Effector memory CD8-positive, alpha-beta T cell (primary cell): Measurements from ENCODE around the gene LRPAP1.

Source experiments
- ATAC-seq: fragments of 150-1000 bp; cut with Tn5 transposase; replicated peaks from 2 replicates; pipeline ENCODE4 v1.10.0; 2021; ENCODE audit warnings: mild to moderate bottlenecking, moderate library complexity
- DNase-seq, 3 experiments: peaks; one replicate each; pipeline ENCODE4 v3.0.0; 2021
- H3K27ac Mint-ChIP-seq, 2 donors: one replicate each; pipeline ENCODE4 v1.8.0; 2022; ENCODE audit warnings: mild to moderate bottlenecking in 2 of 2, mixed read lengths in 2 of 2, moderate library complexity in 2 of 2
- H3K27me3 Mint-ChIP-seq, 2 donors: one replicate each; pipeline ENCODE4 v1.8.0; 2022; ENCODE audit warnings: mixed read lengths in 2 of 2
- H3K36me3 Mint-ChIP-seq: one replicate; pipeline ENCODE4 v1.8.0; 2022; ENCODE audit warnings: mild to moderate bottlenecking, moderate library complexity, mixed read lengths; ENCODE audit not compliant: insufficient read depth
- H3K4me1 Mint-ChIP-seq, 2 donors: one replicate each; pipeline ENCODE4 v1.8.0; 2022; ENCODE audit warnings: low read depth in 2 of 2, mixed read lengths in 2 of 2
- H3K4me3 Mint-ChIP-seq, 2 donors: one replicate each; pipeline ENCODE4 v1.8.0; 2022; ENCODE audit warnings: mild to moderate bottlenecking in 2 of 2, mixed read lengths in 2 of 2, moderate library complexity in 2 of 2
- H3K9me3 Mint-ChIP-seq, 2 donors: one replicate each; pipeline ENCODE4 v1.8.0; 2022; ENCODE audit warnings: mixed read lengths in 2 of 2

Gene LRPAP1

DNA sequence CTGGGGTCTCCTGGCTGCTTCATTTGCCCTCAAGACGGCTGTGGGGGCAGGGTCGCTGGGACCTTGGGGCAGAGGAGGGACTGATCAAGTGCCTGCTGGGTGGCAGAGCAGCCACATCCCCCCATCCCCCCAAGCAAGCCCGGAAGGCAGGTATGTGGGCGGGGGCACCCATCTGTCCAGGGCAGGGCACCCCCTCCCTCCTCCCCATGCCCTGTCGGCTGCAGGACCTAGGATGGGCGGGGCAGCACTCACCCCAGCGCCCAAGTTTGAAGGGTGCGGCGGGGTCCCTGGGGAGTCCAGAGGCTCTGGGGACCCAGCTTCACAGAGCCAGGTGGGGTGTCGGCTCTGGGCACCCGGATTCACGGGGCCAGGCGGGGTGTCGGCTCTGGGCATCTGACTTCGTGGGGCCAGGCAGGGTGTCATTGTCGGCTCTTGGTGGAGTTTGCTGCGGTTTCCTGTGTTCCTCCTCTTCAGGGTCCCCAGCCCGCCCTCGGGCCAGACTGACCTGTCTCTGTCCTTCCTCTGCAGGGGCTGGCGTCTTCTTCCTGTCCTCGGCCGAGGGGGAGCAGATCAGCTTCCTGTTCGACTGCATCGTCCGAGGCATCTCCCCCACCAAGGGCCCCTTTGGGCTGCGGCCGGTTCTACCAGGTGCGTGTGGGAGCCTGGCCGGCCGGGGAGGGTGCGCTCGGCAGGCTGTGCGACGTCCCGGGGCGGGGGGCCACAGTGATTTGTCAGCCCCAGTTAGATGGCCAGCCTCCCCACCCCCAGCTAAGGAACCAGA is 47.0 kb downstream of the LRPAP1 start:
- ATAC-seq, result peak; percentile 25
- Mint-ChIP-seq H3K27ac (no peak overlapping the region), H3K9me3 (no peaks in the 10 kb centered on the region), H3K4me1 (peaks cover 15 to 26% of the 10 kb centered on the region in 2 donors), H3K27me3 (peaks cover 25 to 46% of the 10 kb centered on the region in 2 donors), H3K4me3 (peak overlapping the region; percentile 69 to 70), H3K36me3 (no peaks in the 10 kb centered on the region)
- DNase-seq, result no peak

DNA sequence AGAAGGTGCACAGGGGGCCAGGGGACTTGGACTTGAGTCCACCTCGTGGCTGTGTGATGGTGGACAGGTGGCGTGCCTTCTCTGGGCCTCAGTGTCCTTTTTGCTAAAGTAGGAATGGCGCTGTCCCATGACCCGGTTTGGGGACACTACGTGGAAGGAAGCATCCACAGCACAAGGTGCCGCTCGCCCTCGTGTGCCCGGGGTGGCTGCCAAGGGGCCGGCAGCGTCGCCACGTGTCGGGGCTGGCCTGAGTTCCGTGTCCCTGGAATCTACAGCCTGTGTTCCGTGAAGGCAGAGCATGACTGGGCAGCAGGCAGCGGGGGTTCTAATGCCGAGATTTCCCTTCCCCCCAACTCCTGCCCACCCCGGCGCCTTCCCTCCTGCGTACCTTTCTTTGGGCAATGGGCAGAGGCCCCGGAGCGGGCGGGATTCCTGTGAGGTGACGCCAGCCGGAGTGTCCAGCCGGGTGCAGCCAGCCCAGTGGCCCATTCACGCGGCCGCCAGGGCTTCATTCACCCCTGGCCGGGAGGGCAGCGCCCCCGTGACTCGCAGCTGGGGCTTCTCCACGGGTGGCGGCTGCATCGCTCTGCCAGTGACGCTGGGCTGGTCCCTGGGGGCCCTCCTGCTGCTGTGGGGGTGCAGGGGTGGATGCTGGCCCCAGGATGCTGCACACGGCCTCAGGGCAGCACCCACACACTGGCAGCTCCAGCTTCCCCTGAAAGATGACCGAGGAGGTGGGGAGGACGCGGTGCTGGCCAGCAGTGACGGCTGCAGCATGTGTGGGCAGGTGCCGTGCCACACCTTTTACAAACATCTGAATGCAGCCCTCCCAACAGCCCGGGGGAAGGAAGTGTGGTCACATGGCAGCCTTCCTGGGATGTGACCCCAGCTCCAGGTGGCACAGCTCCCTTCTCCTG is 47.9 kb downstream of the LRPAP1 start:
- H3K4me1 Mint-ChIP-seq, result peaks cover 15 to 29% of the 10 kb centered on the region in 2 donors
- peak overlapping the region in 1 of 2 donors; percentile 70 for H3K4me3 Mint-ChIP-seq
- H3K36me3 Mint-ChIP-seq, result no peaks in the 10 kb centered on the region
- DNase-seq (no peak), ATAC-seq (no peak)
- no peak overlapping the region for H3K27ac Mint-ChIP-seq
- peaks cover 21 to 46% of the 10 kb centered on the region in 2 donors for H3K27me3 Mint-ChIP-seq
- H3K9me3 Mint-ChIP-seq, result no peaks in the 10 kb centered on the region

DNA sequence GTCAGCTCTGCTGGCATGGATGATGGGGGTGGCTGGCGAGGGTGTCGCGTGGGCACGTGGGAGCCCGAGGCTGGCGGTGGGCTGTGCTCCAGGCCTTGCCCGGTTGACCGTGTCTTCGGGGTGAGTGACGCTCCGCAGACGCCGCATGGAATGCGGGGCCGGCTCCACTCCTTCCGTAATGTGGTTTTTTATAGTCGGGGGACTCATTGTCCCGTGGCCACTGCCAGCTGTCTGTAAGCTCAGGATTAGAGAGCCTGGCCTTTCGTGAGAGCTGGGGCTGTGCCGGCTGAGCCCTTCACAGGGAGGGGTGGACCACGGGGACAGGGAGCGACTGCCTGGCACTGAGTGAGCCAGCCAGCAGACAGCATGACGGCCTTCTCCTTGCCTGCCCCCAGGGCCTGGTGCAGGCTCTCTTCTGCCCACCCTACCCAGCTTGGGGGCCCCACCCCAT is 48.7 kb downstream of the LRPAP1 start:
- no peak overlapping the region for H3K27ac Mint-ChIP-seq
- peaks cover 10 to 23% of the 10 kb centered on the region in 2 donors for H3K4me1 Mint-ChIP-seq
- H3K36me3 Mint-ChIP-seq, result no peaks in the 10 kb centered on the region
- DNase-seq, result no peak
- H3K4me3 Mint-ChIP-seq, result no peak overlapping the region
- H3K27me3 Mint-ChIP-seq, result peaks cover 14 to 38% of the 10 kb centered on the region in 2 donors
- no peak for ATAC-seq
- H3K9me3 Mint-ChIP-seq, result no peaks in the 10 kb centered on the region

DNA sequence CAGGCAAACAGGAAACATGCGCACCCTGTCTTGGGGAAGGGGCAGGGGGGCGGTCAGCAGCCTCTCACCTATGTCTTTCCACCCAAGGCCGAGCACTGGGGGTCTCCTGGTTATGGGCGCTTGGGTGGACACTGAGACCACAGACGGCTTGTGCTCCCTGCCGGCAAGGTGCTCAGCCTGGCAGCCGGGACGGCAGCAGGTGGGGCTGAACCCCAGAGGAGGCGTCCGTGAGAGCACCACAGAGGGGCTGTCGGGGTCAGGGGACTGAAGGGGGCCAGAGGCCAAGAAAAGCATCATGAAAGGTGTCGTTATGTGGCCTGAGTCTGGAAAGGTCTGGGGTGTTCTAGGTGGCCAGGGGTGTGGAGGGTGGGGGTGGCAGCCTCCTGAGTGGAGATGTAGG is 49.5 kb downstream of the LRPAP1 start:
- Mint-ChIP-seq H3K4me3 (no peak overlapping the region), H3K27me3 (peaks cover 11 to 35% of the 10 kb centered on the region in 2 donors)

DNA sequence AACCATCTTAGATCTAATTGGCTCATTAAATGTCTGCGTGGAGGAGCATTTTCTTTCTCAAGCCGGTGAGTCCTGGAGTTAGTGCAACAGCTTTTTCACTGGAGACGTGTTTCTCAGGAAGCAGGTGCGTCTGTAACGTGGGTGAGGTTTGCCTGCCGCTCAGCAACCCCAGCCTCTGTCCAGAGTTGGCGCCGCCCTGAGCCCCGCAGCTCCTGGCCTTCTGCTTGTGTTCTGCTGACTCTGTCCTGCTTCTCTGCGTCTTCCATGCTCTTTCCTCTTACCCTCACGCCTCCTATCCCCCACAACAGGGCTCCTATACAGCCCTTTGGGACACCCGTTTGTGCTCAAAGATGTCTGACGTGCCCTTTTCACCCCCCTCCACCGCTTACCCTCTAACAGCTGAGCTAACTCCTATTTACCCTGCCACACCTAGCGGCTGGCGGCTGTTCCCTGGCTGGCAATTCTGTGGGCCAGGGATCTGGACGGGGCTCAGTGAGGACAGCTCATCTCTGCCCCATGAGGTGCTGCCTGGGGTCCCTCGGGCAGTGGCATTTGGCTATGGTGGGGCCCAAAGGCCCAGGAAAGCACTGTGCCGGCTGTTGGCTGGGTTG is 50.3 kb downstream of the LRPAP1 start:
- no peak for ATAC-seq
- H3K27ac Mint-ChIP-seq, result no peak overlapping the region
- H3K36me3 Mint-ChIP-seq, result no peaks in the 10 kb centered on the region
- H3K4me3 Mint-ChIP-seq, result no peak overlapping the region
- peaks cover 12 to 38% of the 10 kb centered on the region in 2 donors for H3K27me3 Mint-ChIP-seq
- peaks cover 7 to 20% of the 10 kb centered on the region in 2 donors for H3K4me1 Mint-ChIP-seq
- no peak for DNase-seq
- no peaks in the 10 kb centered on the region for H3K9me3 Mint-ChIP-seq

More for the DNA sequence above, 49.5 kb downstream of the LRPAP1 start:
- ATAC-seq, result no peak
- Mint-ChIP-seq H3K9me3 (no peaks in the 10 kb centered on the region), H3K27ac (no peak overlapping the region), H3K4me1 (peaks cover 7 to 20% of the 10 kb centered on the region in 2 donors), H3K36me3 (no peaks in the 10 kb centered on the region)
- no peak for DNase-seq

DNA sequence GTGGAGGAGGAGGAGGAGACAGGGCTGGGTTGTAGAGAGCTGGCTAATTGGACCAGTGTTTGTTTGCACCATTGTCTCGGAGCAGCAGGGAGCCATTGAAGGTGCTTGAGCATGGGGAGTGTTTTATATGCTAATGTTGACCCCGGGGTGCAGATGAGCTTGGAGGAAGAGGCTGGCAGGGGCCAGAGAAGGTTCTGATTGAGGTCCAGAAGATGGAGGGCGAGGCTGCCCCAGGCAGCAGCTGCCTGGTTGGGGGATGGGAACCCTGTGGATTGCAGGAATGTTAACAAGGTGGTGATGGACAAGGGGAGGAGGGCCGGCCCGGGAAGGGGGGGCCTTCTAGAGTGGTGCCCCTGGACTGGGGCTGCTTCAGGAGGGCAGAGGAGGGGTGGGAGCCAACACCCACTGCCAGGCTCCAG is 51.1 kb downstream of the LRPAP1 start:
- H3K4me3 Mint-ChIP-seq, result no peak overlapping the region
- H3K9me3 Mint-ChIP-seq, result no peaks in the 10 kb centered on the region
- H3K27ac Mint-ChIP-seq, result no peak overlapping the region
- no peak for ATAC-seq
- H3K36me3 Mint-ChIP-seq, result no peaks in the 10 kb centered on the region
- peaks cover 4 to 16% of the 10 kb centered on the region in 2 donors for H3K4me1 Mint-ChIP-seq
- DNase-seq, result no peak
- H3K27me3 Mint-ChIP-seq, result peaks cover 19 to 45% of the 10 kb centered on the region in 2 donors

DNA sequence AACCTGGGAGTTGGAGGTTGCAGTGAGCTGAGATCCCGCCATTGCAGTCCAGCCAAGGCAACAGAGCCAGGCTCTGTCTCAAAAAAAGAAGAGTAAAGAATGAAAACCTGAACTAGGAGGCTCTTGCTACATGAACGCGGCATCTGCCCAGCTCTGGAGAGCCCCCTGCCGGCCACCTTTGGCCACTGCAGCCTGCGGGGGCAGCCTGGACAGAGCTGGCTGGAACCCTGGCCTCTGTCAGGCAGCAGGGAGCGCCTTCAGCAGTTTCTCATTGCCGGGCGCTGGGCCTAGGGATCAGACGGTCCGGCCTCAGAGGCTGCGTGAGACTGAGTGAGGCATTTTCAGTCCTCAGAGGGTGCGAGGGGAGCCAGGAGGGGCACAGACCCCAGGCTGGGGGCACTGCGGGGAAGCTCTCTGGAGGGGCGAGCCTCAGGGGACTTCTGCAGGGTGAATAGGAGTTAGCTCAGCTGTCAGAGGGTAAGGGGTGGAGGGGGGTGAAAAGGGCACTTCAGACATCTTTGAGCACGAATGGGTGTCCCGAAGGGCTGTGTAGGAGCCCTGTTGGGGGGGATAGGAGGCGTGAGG is 51.6 kb downstream of the LRPAP1 start:
- H3K9me3 Mint-ChIP-seq, result no peaks in the 10 kb centered on the region
- H3K27ac Mint-ChIP-seq, result peak overlapping the region in 1 of 2 donors; percentile 23
- H3K27me3 Mint-ChIP-seq, result peaks cover 19 to 45% of the 10 kb centered on the region in 2 donors
- ATAC-seq (peak; percentile 74), DNase-seq (peak; percentile 69 to 79 (median 78))
- peaks cover 4 to 15% of the 10 kb centered on the region in 2 donors for H3K4me1 Mint-ChIP-seq
- H3K4me3 Mint-ChIP-seq, result no peak overlapping the region
- no peaks in the 10 kb centered on the region for H3K36me3 Mint-ChIP-seq

- Mint-ChIP-seq H3K36me3 (no peaks in the 10 kb centered on the region), H3K4me1 (peaks cover 0 to 13% of the 10 kb centered on the region in 2 donors), H3K27me3 (peaks cover 19 to 45% of the 10 kb centered on the region in 2 donors), H3K4me3 (no peak overlapping the region), H3K27ac (no peak overlapping the region), H3K9me3 (no peaks in the 10 kb centered on the region)
- no peak for ATAC-seq
- DNase-seq, result no peak
These were observed 52.7 kb downstream of the LRPAP1 start for GRCh38 chr4:3479358-3480101.

DNA sequence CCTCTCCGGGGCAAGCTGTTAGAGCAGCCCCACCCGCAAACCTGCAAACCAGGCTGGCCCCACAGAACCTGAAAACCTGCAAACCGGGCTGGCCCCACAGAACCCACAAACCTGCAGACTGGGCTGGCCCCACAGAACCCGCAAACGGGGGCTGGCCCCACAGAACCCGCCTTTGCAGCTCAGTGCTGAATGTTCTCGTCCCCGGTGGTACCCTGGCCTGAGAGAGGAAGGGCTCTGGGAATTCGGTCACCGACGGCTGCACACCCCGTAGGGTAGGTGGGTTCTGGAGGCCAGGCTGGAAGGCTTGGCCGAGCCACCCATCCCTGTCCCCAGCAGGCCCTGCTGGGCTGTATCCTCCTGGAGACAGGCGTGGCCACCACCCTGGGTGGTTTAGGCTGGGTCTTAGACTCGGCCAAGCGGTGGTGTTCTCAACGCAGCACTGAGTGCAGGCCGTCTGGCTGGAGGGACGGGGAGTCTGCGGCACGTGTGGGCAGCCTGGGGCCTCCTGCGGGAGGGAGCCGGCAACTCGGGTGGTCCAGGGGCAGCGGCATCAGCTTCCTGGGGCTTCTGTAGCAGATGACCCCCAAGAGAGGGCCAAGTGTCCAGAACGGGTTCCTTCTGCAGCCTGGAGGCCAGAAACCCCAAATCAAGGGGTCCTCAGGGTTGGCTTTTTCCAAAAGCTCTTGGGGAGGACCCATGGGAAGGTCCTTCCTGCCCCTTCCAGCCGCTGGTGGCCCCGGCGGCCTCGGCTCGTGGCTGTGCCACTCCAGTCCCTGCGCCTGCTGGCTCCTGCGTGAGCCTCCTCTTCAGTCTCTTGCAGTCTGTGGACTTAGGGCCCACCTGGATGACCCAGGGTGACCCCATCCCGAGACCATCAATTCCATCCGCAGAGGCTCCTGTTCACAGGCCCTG is 53.5 kb downstream of the LRPAP1 start:
- no peak overlapping the region for H3K4me3 Mint-ChIP-seq
- H3K27me3 Mint-ChIP-seq, result peaks cover 19 to 45% of the 10 kb centered on the region in 2 donors
- no peaks in the 10 kb centered on the region for H3K36me3 Mint-ChIP-seq
- ATAC-seq, result no peak
- no peaks in the 10 kb centered on the region for H3K9me3 Mint-ChIP-seq
- H3K27ac Mint-ChIP-seq, result no peak overlapping the region
- DNase-seq, result no peak
- peaks cover 0 to 10% of the 10 kb centered on the region in 2 donors for H3K4me1 Mint-ChIP-seq

GRCh38 chr4:3477750-3478430 is 54.3 kb downstream of the LRPAP1 start:
- Mint-ChIP-seq H3K9me3 (no peaks in the 10 kb centered on the region), H3K27me3 (peaks cover 19 to 45% of the 10 kb centered on the region in 2 donors), H3K36me3 (no peaks in the 10 kb centered on the region), H3K4me3 (no peak overlapping the region), H3K4me1 (peaks cover 0 to 10% of the 10 kb centered on the region in 2 donors), H3K27ac (no peak overlapping the region)
- ATAC-seq (no peak), DNase-seq (no peak)

- no peak for DNase-seq
- Mint-ChIP-seq H3K36me3 (no peaks in the 10 kb centered on the region), H3K9me3 (no peaks in the 10 kb centered on the region), H3K4me1 (peaks cover 0 to 10% of the 10 kb centered on the region in 2 donors), H3K27ac (no peak overlapping the region), H3K27me3 (peaks cover 19 to 38% of the 10 kb centered on the region in 2 donors), H3K4me3 (no peak overlapping the region)
- ATAC-seq, result no peak
These were observed 55.1 kb downstream of the LRPAP1 start for GRCh38 chr4:3476936-3477749.
